GM12878 (cell line): ENCODE measurements around the gene AQP7. TPM values are rescaled to one million over a fixed set of nuclear protein-coding genes. Genes with fewer than 3 reads are reported as not detected.

Source experiments
- ATAC-seq: fragments of 200-7000 bp; cut with Tn5 transposase; 3 replicates; pipeline ENCODE4 v1.9.1; 2020; ENCODE audit warnings: mild to moderate bottlenecking, moderate library complexity
- BruUV-seq: library from RNA; stranded (reverse); fragments of 400-500 nt; replicated peaks from 2 replicates; lab custom pipeline; 2021; lab: Mats Ljungman, UMichigan
- CTCF ChIA-PET: fragments of 300-600 bp; sonication (Branson Sonifier 250); formaldehyde crosslinking; extraction: SDS; loops from one replicate; lab custom pipeline; 2021; ENCODE audit warnings: inconsistent platforms; lab: Yijun Ruan, JAX
- POLR2A ChIA-PET: fragments of 350-600 bp; formaldehyde crosslinking; extraction: SDS; loops from one replicate; lab custom pipeline; 2021; ENCODE audit warnings: inconsistent platforms; lab: Charles Lee
- RAD21 ChIA-PET: fragments of 300-600 bp; sonication (Branson Sonifier 250); formaldehyde crosslinking; loops from one replicate; lab custom pipeline; 2023; ENCODE audit warnings: antibody characterized with exemption; ENCODE audit not compliant: unreplicated experiment; lab: Charles Lee
- SMC1A ChIA-PET: fragments of 300-600 bp; sonication (Branson Sonifier 250); formaldehyde crosslinking; loops from one replicate; lab custom pipeline; 2023; ENCODE audit not compliant: unreplicated experiment, uncharacterized antibody; lab: Charles Lee
- DNase-seq: peaks from one replicate; pipeline ENCODE4 v3.0.0-alpha.2; 2011; ENCODE audit warnings: low read depth, low spot score
- FAIRE-seq: peaks from 3 replicates; lab custom pipeline; 2011; peaks lifted over from hg19 to GRCh38; lab: Jason Lieb, UNC
- H2AFZ ChIP-seq: 2 replicates; pipeline ENCODE4 v1.6.0; 2011; ENCODE audit warnings: low read depth, low read length, control low read depth; ENCODE audit not compliant: control insufficient read depth
- H3K27ac ChIP-seq: 2 replicates; pipeline ENCODE4 v1.5.1; 2011; ENCODE audit warnings: control low read depth; ENCODE audit not compliant: control insufficient read depth, insufficient read depth
- H3K27me3 ChIP-seq, 2 experiments: replicated peaks in 1 of 2; 2 replicates each; pipeline versions ENCODE4 v1.6.0 to v1.6.1; 2011; ENCODE audit warnings: low read length in 1 of 2; ENCODE audit not compliant: control insufficient read depth in 2 of 2, insufficient read depth in 2 of 2
- H3K36me3 ChIP-seq, 2 experiments: 2 replicates each; pipeline ENCODE4 v1.5.1; 2011; ENCODE audit warnings: low read length in 1 of 2; ENCODE audit not compliant: control insufficient read depth in 2 of 2, insufficient read depth in 2 of 2
- H3K4me1 ChIP-seq: 2 replicates; pipeline ENCODE4 v1.6.1; 2011; ENCODE audit warnings: mild to moderate bottlenecking, low read length, moderate library complexity, mixed read lengths; ENCODE audit not compliant: control insufficient read depth, insufficient read depth
- H3K4me2 ChIP-seq: 2 replicates; pipeline ENCODE4 v1.6.0; 2011; ENCODE audit warnings: control low read depth; ENCODE audit not compliant: control insufficient read depth, insufficient read depth
- H3K4me3 ChIP-seq: fragments of 200-600 bp; sonication (generic); 2 replicates; pipeline ENCODE4 v1.5.1; 2016
- H3K79me2 ChIP-seq: 2 replicates; pipeline ENCODE4 v1.6.0; 2011; ENCODE audit warnings: low read length; ENCODE audit not compliant: control insufficient read depth, insufficient read depth
- H3K9ac ChIP-seq: 2 replicates; pipeline ENCODE4 v1.8.0; 2011; ENCODE audit warnings: low read length, control low read depth, mixed read lengths; ENCODE audit not compliant: control insufficient read depth, insufficient read depth
- H3K9me3 ChIP-seq: replicated peaks from 3 replicates; pipeline ENCODE4 v1.5.1; 2011; ENCODE audit warnings: mild to moderate bottlenecking, low read length; ENCODE audit not compliant: control insufficient read depth, insufficient read depth
- H4K20me1 ChIP-seq: 2 replicates; pipeline ENCODE4 v1.6.0; 2011; ENCODE audit not compliant: control insufficient read depth, insufficient read depth
- E2F8 ChIP-seq: fragments of 450-650 bp; IDR thresholded peaks from 2 replicates; pipeline ENCODE4 v1.6.1; 2018; ENCODE audit warnings: mild to moderate bottlenecking, low read depth, moderate library complexity; ENCODE audit not compliant: partially characterized antibody
- EED ChIP-seq: sonication (generic); IDR thresholded peaks from 2 replicates; pipeline ENCODE4 v1.6.1; 2016; ENCODE audit warnings: antibody characterized with exemption, low read depth
- ETV6 ChIP-seq, 2 experiments: fragments of 450-650 bp in 1 of 2; IDR thresholded peaks in 1 of 2; conservative IDR thresholded peaks in 1 of 2; 2 replicates each; pipeline ENCODE4 v1.6.1; 2014; ENCODE audit warnings: antibody characterized with exemption in 1 of 2, borderline replicate concordance in 1 of 2, low read depth in 1 of 2, mild to moderate bottlenecking in 1 of 2, moderate library complexity in 1 of 2
- FOXM1 ChIP-seq: IDR thresholded peaks from 2 replicates; pipeline ENCODE4 v1.6.1; 2012; ENCODE audit warnings: low read depth, mild to moderate bottlenecking, inconsistent platforms, low read length, moderate library complexity
- HDAC2 ChIP-seq: fragments of 200-600 bp; sonication (generic); IDR thresholded peaks from 2 replicates; pipeline ENCODE4 v1.6.1; 2017
- MEF2B ChIP-seq: fragments of 450-650 bp; IDR thresholded peaks from 2 replicates; pipeline ENCODE4 v1.6.1; 2018; ENCODE audit warnings: mild to moderate bottlenecking, moderate library complexity; ENCODE audit not compliant: partially characterized antibody, poor library complexity, severe bottlenecking
- PAX8 ChIP-seq: fragments of 450-650 bp; IDR thresholded peaks from 2 replicates; pipeline ENCODE4 v1.6.1; 2017; ENCODE audit warnings: mild to moderate bottlenecking, moderate library complexity
- SREBF1 ChIP-seq: IDR thresholded peaks from 2 replicates; pipeline ENCODE4 v1.6.1; 2012; ENCODE audit warnings: mild to moderate bottlenecking, low read length
- WGBS: methylation state at CpG from one replicate; pipeline ENCODE4 v1.1.6; 2016; ENCODE audit warnings: low lambda C conversion rate; ENCODE audit not compliant: insufficient replicate concordance, insufficient coverage; ENCODE audit errors: missing lambda C conversion rate; 5-methylcytosine and 5-hydroxymethylcytosine counted together
- in situ Hi-C: fragments of 300-500 bp; cut with MboI; formaldehyde crosslinking; loops from 9 replicates; pipeline ENCODE4 v1.14.3; 2018; ENCODE audit warnings: mixed read lengths
- intact Hi-C: fragments of 100-400 bp; cut with micrococcal nuclease; formaldehyde crosslinking; loops from one replicate; pipeline ENCODE4 v1.14.2; 2022; ENCODE audit not compliant: unreplicated experiment
- polyA plus RNA-seq, 11 experiments: library from polyadenylated mRNA; depleted of rRNA in 4 of 11; unstranded in 6 of 11; stranded (reverse) in 5 of 11; fragments of >200 nt; fragmentation: Nextera tagmentation in 4 of 11; fragmentation: Illumina TruSeq in 1 of 11; extraction: Ambion mirVana in 4 of 11; extraction: Trizol in 1 of 11; gene quantifications; 1 replicate in 1 of 11; 2 replicates in 10 of 11; pipeline versions ENCODE4 v1.2.1 to v1.2.3, GENCODE V29; 2011 to 2016; ENCODE audit warnings: inconsistent platforms in 2 of 11, missing spikeins in 2 of 11, low read depth in 1 of 11
- total RNA-seq, 4 experiments: library from RNA; depleted of rRNA in 3 of 4; stranded (reverse); fragments of >200 nt in 3 of 4; fragmentation: Illumina TruSeq in 1 of 4; extraction: Trizol in 1 of 4; gene quantifications; 2 replicates each; pipeline versions ENCODE4 v1.2.1 to v1.2.3, GENCODE V29; 2013 to 2021
- TF ChIP-seq, protein P1 (sequence below): fragments of 450-650 bp; IDR thresholded peaks from 2 replicates; pipeline ENCODE4 v1.6.1; 2018; ENCODE audit warnings: borderline replicate concordance, mild to moderate bottlenecking; ENCODE audit not compliant: partially characterized antibody

The AQP7 gene
- total and polyA plus RNA-seq, 10 of the 15 experiments (the other 5 are each of a cell fraction or from before 2014, with no cell fraction given), result 0.04 to 0.18 (median 0.04) TPM; not detected in 7

DNA sequence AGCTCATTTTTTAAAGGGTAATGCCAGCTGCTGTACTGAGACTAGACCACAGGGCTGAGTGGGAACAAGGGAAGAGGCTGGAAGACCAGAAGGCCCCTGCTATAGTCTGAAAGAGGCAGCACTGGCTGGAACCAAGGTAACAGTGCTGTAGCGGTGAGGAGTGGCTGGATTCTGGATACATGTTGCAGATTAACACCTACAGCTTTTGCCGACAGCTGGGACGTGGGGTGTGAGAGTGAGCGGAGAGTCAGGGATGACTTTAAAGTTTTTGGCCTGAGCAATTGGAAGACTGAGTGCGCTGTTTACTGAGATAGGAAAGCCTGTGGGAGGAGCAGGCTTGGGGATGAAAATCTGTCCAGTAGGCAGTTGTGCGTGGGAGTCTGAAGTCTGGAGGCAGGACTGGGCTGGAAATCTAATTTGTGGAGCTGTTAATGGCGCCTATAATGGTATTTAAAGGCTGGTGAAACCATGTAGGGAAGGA is 26.5 kb downstream of the AQP7 start:
- intact Hi-C loops, result no loop called here
- DNase-seq, result no peak
- no peaks in the 10 kb centered on the region for H3K4me1 ChIP-seq
- H3K9me3 ChIP-seq, result no peaks in the 10 kb centered on the region
- H2AFZ ChIP-seq, result no peak overlapping the region
- 88% methylated on average over 7 of the region's 7 CpGs for WGBS
- H3K4me2 ChIP-seq, result no peak overlapping the region
- no peak overlapping the region for H3K27ac ChIP-seq
- H3K9ac ChIP-seq, result no peak overlapping the region
- H3K27me3 ChIP-seq, result no peaks in the 10 kb centered on the region
- H3K36me3 ChIP-seq, result peaks cover 2 to 10% of the 10 kb centered on the region in 2 experiments
- no peak for TF ChIP-seq ETV6 (conservative IDR thresholded peaks at IDR 0.05 in 1 of 2, IDR thresholded peaks at IDR 0.05 in 1 of 2; ENCODE audit: borderline replicate concordance in 1 of 2, low read depth in 1 of 2)
- TF ChIP-seq EED, result no peak
- no peak for TF ChIP-seq FOXM1
- no peak for TF ChIP-seq HDAC2
- TF ChIP-seq, protein P1, sequence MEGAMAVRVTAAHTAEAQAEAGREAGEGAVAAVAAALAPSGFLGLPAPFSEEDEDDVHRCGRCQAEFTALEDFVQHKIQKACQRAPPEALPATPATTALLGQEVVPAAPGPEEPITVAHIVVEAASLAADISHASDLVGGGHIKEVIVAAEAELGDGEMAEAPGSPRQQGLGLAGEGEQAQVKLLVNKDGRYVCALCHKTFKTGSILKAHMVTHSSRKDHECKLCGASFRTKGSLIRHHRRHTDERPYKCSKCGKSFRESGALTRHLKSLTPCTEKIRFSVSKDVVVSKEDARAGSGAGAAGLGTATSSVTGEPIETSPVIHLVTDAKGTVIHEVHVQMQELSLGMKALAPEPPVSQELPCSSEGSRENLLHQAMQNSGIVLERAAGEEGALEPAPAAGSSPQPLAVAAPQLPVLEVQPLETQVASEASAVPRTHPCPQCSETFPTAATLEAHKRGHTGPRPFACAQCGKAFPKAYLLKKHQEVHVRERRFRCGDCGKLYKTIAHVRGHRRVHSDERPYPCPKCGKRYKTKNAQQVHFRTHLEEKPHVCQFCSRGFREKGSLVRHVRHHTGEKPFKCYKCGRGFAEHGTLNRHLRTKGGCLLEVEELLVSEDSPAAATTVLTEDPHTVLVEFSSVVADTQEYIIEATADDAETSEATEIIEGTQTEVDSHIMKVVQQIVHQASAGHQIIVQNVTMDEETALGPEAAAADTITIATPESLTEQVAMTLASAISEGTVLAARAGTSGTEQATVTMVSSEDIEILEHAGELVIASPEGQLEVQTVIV, result no peak
- TF ChIP-seq E2F8, result no peak
- no peak for TF ChIP-seq SREBF1
- no peak for TF ChIP-seq PAX8
- no peak for TF ChIP-seq MEF2B
- ChIA-PET RAD21 (interaction anchor here (2.4 to 3.9 kb wide), 3 partner anchors 77 to 98 kb away, joined by 10 to 28 read pairs (median 13); partner anchors contain the start of gene NOL6), POLR2A (no interaction called here), SMC1A (interaction anchor here (1.0 to 2.8 kb wide), 5 partner anchors 16 to 97 kb away, joined by 3 to 14 read pairs (median 3); partner anchors contain the start of gene NOL6), CTCF (interaction anchor here (0.7 to 5.7 kb wide), 24 partner anchors 10 to 777 kb away, joined by 3 to 62 read pairs (median 5); partner anchors contain the start of genes NFX1 and NOL6)
- no peaks in the 10 kb centered on the region for H4K20me1 ChIP-seq
- FAIRE-seq, result no peak
- no peak for ATAC-seq
- no peaks in the 10 kb centered on the region for H3K79me2 ChIP-seq
- no TSS peak for BruUV-seq
- no peak overlapping the region for H3K4me3 ChIP-seq
- in situ Hi-C loops, result no loop called here
